Kidney glomerular epithelial cell (primary cell): ENCODE data around the gene NR4A2.
"Not testable (repeated sequence)": the region's sequence is repeated elsewhere in the genome, so short reads cannot be mapped to it uniquely, and the experiment has no call there.

Experiments
- DNase-seq: peaks from one replicate; lab custom pipeline; 2025; lab: John Stamatoyannopoulos, UW

NR4A2 gene

DNA sequence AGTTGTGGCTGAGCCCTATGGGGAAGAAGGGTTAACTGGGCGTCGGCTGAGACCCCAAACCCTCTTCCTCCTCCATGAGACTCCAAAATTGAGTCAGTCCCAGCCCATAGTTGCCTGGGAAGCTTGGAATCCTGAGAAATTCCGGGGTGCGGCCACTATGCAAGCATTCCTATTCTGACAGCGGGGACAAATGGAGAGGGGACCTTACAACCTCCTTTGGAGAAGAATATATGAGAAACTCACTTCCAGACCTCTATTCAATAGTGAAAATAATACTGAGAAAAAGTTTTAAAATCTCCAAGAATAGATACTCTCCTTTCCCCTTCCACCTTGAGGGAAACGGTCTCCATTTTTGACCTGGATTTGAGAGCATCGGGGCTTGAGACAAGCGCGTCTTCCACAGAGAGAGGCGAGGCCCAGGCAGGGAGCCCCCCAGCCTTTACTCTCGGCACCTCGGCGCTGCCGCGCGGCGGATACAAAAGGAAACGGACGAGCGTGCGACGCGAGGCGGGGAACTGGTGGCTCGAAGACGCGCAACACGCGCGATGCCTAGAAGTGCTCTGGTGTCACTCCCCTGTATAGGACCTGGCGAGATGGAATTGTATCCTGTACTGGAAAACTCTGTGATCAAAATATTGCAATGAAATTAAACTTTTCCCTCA, 11.1 kb downstream of the NR4A2 start:
- DNase-seq = no peak

DNA sequence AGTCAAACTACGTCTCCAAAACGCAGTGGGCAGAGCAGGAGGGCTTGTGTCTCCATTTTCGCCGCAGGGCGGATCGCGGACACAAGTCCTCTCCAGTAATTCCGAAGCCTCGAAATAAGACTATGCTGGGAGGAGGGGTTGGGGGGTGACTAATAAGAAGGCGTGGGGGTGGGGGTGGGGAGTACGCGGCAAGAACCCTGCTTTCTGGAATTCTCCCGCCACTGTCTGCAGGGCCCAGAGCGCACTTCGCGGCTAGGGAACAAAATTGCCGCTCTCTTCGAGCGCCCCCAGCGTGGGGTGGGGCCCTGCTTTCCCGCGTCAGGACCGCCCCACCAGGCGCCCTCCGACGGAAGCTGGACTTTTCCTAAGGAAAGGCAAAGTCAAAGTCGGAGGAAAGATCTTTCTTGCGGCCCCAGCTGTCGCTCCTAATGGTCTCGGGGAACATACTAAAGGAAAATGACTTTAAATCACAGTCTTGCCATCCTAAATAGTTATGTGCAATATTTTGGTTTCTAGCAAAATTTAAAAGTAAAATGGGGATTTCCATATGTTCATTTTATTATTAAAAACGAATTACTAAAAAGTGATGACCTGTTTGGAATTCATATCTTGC, 11.9 kb downstream of the NR4A2 start:
- DNase-seq = no peak

DNA sequence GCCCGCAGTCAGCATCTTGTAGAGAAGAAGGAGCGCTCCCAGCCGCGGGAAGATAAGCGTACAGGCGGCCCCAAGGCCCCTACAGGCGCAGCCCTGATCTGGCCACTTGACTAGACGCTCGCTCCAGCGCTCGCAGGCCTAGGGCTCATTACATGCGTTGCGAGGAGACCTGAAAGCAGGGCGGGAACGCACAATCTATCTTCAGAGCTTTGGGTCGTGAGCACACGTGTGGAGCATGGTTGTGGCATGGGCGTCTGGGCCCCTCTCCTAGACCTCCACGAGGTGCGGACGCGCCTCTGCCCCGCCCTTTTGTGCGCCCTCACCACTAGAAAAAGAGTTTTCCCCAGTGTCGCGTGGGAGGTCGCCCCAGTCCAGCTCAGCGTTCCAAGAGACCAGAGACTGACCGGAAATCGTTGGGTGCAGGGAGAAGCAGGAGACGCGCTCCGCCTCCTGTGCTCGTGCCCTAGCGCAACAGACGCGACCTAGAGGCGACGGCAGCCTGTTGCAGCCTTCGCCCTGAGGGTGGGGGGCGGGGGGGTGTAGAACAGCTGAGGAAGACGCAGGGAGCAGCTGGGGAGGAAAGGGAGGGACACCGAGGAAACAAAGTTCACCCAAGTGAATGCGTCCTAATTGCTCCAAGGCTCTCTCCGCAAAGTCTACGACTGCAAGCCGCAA, 12.6 kb downstream of the NR4A2 start:
- no peak for DNase-seq

DNA sequence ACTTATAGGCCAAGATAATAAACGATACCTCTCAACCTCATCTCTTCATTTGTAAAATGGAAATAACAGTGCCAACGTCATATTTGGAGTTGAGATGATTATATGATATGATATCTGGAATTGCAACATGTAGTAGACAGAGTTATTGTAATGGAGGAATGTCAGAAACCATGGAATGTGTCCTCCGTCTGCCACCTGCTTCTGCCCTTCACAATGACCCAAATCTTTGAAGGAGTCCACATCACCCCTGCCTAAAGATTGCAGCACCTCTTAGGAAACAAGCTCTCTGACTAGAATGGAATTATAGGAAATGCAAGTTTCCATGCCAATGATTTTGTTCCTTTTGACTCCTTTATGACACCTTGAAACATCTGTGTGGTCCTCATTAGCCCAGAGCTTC, 14.9 kb downstream of the NR4A2 start:
- no peak for DNase-seq

DNA sequence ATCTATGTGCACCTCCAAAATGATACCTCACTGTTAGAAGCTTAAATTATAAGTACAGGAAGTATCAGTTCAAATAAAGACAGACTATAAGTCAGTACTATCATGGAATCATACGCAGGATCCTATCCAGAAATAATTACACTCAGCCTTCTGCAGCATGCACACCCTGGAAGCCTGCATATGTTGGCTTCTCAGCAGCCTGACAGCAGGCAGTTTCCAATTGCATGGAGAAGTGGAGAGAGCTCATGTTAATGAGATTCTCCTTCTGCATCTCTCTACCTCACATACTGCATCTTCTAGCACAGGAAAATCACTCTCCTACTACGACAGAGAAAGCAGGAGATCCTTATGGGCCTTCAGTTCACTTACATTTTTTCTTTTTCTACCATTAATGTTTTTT, 20.5 kb downstream of the NR4A2 start:
- no peak for DNase-seq

DNA sequence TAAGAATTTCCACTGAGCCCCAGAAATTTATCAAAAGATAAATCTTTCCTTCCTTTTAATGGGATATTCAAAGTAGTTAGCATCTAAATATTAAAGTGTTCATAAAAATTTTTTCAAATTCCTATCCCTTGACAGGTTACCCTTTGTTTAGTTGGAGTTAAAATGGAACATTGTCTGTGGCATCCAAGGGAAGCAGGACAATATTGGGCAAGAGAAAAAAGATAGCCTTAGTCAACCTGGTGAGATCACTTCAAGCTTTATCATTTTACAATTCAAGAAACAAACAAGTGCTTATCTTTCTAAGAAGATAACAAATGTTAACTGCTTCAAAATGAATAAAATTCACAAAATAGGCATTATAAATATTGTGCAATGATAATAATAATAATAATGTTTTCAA, 21.7 kb downstream of the NR4A2 start:
- DNase-seq = no peak

DNA sequence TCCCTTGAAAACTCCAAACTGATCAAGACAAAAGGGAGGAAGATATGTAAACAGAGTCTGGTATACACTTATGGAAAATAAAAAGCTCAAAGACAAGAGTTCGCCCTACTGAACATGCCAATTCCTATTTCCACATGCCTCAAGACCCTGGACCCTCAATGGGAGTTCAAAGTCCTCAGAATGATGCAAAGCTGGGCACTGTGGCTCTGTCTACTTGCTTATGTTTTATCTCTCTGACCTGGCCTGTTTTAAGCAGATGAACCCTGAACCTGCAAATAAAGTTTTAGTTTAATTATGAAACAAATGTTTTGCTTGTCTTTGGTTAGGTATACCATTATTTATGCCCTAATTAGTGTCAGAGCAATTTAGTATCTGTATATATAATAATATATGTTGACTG, 22.6 kb downstream of the NR4A2 start:
- DNase-seq = no peak

DNA sequence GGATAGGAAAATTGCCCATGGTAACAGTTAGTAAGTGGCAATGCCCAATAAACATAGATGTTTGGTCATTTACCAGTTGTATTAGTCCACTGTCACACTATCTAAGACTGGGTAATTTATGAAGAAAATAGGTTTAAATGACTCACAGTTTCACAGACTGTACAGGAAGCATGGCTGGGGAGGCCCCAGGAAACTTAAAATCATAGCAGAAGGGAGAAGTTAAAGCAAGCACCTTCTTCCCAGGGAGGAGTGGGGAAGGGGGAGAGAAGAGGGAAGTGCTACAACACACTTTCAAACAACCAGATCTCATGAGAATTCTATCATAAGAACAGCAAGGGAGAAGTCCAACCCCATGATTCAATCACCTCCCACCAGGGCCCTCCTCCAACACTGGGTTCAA, 23.4 kb downstream of the NR4A2 start:
- no peak for DNase-seq

DNA sequence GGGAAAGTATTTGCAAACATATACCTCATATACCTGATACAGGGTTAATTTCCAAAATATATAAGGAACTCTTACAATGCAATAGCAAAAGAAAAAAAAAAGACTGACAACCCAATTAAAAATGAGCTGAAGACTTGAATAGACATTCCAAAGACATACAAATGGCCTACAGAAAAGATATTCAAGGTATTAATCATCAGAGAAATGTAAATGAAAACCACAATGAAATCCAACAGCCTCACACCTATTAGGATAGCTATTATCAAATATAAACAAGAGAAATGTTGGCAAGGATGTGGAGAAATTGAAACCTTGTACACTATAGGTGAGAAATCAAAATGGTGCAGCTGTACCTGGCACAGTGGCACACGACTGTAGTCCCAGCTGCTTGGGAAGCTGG, 25.7 kb downstream of the NR4A2 start:
- no peak for DNase-seq

DNA sequence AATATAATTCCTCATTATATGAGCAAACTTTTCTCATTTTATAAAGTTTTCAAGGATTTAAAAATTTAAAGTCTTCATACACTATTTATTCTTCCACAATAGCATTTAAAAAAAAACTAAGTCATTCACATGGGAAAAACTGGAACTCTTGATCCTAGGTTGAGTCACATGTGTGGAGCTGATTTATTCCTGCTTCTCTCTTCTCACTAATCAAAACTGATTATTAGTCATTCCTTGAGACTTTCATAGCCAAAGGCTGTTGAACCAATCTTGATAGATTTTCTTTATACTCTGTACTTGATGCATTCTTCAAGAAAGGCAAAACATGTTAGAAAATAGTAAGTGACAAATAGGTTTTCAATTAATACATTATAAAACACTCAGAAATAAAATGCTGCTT, 27.4 kb downstream of the NR4A2 start:
- DNase-seq = no peak

DNA sequence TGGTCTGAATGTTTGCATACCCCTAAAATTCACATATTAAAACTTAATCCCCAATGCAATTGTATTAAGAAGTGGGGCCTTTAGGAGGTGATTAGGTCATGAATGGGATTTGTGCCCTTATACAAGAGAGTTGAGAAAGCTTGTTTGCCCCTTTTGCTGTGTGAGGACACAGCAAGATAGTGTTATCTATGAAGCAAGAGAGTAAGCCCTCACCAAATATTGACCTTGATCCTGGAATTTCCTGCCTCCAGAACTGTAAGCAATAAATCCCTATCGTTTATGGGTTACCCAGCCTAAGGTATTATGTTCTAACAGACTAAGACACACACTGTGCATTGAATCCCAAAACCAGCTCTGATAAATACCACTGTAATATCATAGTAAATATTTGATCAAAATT, 32.2 kb downstream of the NR4A2 start:
- DNase-seq = no peak

DNA sequence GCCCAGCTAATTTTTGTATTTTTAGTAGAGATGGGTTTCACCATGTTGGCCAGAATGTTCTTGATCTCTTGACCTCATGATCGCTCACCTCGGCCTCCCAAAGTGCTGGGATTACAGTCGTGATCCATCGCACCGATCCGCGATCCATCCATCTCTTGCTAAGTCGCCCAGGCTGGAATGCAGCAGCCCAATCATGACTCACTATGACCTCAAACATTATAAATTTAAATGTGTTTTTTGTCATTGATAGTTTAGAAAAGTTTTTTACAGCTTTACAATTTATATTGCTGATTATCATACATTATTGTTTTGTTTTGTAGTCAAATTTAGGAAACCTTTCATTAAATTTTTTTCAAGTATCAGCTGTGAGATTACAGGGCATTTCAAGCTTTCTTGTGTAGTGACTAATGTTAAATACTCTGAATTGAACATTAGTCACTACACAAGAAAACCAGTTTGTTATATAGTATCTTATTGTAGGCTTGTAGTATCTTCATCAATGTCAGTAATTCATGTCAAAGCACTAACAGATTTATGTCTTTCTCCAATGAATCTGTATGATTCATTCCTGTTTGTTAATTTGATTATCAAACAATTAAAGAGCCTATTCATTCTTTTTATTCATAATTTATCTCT, 37.5 kb downstream of the NR4A2 start:
- no peak for DNase-seq

DNA sequence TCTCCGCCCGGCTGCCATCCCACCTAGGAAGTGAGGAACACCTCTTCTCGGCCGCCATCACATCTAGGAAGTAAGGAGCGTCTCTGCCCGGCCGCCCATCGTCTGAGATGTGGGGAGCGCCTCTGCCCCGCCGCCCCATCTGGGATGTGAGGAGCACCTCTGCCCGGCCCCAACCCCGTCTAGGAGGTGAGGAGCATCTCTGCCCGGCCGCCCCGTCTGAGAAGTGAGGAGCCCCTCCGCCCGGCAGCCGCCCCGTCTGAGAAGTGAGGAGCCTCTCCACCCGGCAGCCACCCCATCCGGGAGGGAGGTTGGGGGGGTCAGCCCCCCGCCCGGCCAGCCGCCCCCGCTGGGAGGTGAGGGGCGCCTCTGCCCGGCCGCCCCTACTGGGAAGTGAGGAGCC, 39.1 kb downstream of the NR4A2 start:
- DNase-seq = not testable (repeated sequence)

DNA sequence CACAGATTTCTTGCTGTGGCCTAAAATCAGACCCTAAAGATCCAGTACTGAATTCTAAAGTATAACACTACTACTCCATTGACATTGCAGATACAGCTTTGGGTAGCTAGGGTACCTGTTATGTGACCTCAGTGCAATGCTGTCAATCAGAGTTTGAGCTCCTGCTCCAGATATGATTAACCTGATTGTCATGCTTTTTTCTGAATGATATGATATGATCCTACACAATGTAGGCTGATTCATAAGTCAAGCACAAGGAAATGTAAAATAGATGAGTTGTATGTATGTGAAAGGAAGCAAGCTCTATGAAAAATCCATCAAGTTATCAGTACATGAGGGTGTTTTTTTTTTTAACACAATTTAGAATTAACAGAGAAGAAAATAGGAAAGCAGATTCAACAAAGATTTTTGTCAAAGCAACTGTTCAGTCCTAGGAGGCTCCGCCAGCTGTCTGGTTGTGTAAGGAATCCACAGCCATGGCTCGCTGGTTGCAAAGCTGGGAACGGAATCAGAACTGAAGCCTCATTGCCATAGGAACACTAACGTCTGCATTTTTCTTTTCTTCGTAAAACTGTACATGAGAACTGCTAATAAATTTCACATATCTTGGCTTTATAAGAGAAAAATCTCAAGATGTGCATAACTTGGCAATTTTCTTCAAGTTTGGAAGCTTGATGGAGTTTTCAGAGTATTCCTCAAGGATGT, 52.9 kb downstream of the NR4A2 start:
- no peak for DNase-seq
